Fibroblast of skin of right quadriceps (primary cell): ENCODE measurements around the gene DAPK1.
"Not testable (repeated sequence)": the region's sequence is repeated elsewhere in the genome, so short reads cannot be mapped to it uniquely, and the experiment has no call there.

ENCODE experiments used
- DNase-seq: peaks from one replicate; pipeline ENCODE4 v3.0.0-alpha.2; 2013

DAPK1 gene

DNA sequence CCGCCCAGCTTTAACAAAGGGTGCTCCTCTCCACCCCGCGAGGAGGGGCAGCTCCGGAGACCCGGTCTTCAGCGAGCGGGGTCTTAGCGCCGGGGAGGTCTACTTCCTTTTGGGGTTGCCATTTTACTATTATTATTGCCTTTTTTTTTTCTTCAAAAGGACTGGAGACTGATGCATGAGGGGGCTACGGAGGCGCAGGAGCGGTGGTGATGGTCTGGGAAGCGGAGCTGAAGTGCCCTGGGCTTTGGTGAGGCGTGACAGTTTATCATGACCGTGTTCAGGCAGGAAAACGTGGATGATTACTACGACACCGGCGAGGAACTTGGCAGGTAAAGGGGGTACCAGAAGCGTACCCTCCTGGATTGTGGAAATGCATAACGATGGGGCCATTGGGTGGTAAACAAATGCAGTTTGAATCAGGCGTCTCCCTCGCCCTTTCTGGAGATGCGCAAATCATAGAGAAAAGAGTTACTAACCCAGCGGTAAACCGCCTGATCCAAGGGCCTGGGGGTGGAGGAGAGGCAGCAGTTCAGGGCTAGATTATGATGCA is 1.2 kb downstream of the DAPK1 start:
- no peak for DNase-seq

DNA sequence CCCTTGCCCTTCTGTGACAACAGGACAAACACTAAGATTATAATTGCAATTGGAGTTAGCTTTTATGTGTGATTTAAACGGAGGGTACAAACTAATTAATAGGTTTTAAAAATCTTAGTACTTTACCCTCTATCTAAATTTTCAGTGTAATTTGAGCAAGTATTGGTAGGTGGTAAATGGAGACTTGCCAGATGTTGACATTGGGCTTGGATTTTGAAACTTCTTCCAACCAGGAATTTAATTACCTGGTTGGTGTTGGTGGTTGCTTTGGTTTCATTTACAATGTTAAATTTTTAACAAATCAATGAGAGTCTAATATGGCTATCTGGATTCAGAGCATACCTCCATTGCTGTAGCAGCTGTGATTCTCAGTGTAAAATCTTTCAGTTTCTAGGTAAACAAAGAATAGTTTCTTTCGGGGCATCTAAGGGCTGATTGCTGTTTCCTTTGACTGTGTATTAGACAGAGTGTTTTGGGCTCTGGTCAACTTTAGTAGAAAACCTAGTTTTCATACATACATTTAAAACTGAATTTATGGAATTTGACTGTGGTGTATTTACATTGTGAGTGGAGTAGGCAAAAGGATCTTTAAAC is 1.9 kb downstream of the DAPK1 start:
- no peak for DNase-seq

DNA sequence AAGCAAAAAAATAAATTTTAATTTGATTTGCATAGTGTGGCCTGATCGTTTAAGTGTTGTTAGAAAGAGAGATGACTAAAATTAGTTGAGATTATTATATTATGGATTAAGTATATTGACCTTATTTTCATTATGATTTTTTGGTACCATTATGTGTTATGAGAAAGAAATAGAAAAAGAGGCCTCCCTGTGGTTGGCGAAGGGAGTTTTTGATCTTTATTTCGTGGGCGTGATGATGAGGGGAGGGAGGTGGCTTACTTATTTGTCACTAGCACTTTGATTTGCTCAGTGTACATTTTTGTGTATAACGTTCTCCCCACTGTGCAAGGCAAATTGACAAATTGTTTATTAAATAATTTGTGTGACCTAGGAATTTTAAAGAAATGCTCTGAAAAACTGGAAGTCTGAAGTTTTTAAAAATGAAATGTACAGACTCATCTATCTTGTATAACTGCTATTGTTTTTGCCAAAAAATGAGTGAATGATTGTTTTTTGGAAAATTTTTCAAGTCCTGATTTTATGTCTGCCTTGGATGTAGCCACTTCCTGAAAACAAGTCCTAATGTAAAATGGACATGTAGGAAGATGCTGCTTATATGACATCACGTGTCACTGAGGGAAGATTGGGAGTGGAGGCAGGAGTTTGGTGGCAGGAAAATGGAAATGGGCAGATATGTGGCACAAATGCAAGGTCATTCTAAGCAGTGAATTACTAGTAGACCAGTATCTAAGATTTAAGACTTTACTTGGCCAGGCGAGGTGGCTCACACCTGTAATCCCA is 3.0 kb downstream of the DAPK1 start:
- DNase-seq: no peak

DNA sequence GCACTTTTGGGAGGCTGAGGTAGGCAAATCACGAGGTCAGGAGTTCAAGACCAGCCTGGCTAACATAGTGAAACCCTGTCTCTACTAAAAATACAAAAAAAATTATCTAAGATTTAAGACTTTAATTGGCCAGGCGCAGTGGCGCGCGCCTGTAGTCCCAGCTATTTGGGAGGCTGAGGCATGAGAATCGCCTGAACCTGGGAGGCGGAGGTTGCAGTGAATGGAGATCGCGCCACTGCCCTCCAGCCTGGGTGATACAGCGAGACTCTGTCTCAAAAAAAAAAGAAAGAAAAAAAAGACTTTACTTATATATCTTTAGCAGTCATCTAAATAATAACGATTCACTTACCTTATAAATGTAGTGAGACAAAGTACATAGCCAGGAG is 3.6 kb downstream of the DAPK1 start:
- DNase-seq: not testable (repeated sequence)

DNA sequence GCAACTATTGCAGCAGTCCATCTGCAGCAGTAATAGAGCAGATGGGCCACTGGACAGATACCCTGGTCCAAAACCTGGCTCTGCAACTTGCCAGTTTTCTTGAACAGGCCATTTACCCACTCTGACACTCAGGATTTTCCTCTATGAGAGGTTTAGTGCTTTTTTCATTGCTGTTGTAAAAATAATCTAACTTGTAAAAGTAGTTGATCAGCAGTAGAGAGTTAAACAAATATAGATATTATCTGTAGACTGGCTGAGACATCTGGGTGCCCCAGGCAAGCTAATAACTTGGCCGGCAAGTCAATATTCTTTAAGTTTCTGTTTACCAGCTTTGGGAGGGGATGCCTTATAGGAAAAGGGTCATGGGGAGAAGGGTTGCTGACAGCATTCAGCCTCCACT is 4.1 kb downstream of the DAPK1 start:
- DNase-seq: no peak

DNA sequence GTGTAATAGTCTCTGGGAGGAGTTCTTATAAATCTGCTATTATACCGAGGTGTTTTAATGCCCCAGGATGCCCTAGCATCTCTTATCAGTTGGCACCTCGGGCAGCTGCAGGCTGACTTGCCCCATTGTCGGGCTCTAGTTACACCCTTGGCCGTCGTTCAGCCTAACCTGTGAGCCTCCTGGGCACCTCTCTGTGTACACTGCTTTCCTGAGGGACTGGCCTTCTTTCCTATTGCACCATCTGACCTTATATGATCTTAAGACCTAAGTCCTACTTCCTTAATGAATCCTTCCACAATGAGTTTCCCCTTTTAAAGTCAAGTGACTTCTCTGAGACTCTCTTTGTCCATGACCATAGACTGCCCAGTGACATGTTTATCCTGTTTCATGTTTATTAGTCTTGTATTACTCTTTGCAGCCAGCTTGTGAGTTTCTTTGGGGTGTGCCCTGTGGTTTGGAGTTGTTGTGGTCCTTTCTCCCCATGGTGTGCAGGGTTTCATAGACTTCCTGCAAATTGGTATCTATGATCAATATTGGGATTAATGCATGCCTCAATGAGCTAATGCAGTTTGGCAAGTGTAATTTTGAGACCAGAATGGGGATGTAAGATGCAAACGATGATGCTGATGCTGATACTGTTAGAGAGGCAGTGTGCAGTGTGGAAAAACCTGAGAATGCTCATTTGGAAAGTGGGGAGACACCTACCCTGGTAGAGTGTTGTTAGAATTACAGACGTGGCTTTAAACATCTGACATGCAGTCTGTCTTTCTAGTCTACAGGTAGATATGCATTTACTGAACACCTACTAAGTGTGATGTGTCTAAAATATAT is 4.9 kb downstream of the DAPK1 start:
- DNase-seq: no peak

DNA sequence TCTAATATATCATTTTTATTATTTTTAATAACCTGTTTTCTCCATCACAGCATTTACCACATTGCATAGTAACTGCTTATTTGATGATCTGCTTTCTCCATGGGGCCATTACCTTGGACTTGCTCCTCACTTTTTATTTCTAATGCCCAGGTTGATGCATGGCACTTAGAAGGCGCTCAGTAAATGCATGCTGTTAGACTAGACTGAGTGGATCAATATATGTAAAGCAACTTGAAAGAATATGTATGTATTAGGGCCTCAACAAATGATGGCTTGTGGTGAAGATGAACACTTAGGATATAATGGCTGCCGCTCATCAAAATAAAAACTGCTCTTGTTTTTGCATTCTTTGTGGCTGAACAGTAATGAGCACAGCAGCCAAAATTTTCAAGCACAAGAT is 5.8 kb downstream of the DAPK1 start:
- DNase-seq: no peak

DNA sequence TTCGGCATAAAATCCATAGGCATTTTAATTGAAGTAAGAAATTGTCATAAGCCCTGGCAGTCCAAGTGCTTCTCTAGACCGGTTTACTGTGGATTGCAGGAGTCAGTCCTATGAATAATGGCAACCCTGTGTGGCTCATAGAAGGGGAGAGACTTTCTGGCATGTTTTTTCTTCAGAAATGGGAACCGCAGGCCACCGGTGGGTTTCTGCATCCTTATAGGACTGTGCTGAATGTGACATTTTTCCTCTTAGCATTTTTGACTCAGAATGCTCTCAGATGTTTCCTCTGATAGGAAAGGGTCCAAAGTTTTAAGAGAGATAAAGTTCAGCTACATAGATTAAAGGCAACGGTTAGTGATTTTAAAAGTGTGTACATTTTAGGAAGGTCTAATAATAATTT is 6.3 kb downstream of the DAPK1 start:
- no peak for DNase-seq

DNA sequence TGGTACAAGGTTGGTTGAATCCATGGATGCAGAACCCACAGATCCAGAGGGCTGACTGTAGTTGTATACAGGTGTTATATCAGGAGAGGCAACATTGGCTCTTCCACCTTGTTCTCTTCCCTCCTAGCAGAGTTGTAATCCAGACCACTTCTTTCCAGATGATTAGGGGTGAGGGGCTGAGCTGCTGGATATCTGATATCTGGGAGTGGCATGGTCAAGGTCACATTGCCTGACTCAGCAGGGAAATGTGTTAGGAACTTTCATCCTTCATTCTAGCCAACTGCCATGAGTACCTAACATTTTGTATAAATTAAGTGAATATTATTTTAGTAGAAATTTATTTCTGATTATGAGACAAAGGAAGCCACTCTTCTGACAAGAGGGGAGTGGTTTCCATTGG is 7.3 kb downstream of the DAPK1 start:
- no peak for DNase-seq

DNA sequence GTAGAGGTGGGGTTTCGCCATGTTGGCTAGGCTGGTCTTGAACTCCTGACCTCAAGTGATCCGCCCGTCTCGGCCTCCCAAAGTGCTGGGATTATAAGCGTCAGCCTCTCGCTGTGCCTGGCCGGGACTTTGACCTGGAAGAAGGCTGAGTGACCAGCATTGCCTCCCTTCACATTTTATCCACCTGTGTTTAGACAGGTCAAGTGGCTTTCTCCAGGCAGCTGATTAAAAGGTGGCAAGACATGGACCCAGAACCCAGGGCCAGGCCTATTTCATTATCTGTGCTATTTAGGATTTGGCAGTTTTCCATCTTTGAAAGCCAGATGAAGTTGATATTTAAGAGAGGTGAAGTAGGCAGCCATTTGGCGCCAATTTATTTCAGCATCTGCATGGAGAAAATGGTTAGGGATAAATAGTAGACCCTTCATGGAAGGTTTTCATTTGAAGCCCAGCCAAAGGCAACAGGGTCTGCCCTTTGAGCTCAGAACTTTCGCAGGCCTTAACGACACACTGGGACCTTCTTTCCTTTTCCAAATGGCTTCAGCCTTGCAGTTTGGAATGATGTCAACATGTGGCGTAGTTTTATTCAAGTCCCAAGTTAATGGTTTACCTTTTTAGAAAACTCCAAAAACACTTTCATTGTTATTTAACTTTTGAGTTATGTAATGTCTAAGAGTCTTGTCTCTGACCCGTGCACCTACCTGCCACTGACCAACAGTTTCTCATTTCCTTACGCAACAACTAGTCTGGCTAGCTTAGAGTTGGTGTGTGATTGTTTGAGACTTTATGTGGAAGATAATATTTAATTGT is 8.4 kb downstream of the DAPK1 start:
- DNase-seq: no peak

DNA sequence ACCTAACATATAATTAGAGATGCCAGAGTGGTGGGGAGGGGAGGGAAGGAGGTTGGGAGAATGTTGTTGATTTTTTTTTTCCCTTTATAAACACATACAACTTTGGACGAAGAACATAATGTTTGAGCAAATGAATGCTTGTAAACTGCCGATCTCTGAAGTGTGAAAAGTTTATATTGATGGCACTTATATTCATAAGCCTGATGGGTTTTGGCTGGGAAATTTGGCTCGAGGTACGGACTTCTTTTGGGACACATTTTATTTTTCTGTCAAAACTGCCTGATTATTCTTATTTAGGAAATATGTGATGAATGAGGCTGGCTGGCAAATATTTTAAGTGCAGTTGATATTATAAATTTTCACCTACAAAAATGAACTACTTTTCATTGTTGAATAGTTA is 9.9 kb downstream of the DAPK1 start:
- no peak for DNase-seq

DNA sequence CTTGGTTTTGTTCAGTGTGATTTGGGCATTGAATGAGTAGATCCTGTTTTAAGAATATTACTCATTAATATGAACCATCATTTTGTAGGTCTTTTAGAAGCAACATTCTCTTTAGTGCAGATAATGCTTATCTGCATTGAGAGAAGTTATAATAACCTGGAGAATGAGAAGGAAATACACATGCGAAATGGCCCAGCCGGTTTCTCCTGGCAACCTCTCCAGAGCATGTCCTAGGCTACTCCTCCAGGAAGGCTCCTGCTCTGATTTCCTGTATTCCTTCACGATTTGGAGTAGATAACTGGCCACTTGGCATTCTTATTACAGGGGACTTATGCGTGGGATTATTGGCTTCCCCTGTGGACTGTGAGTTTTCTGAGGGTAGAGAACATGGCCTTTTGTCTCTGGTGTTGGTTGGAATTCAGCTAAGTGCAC is 12.6 kb downstream of the DAPK1 start:
- DNase-seq: no peak

DNA sequence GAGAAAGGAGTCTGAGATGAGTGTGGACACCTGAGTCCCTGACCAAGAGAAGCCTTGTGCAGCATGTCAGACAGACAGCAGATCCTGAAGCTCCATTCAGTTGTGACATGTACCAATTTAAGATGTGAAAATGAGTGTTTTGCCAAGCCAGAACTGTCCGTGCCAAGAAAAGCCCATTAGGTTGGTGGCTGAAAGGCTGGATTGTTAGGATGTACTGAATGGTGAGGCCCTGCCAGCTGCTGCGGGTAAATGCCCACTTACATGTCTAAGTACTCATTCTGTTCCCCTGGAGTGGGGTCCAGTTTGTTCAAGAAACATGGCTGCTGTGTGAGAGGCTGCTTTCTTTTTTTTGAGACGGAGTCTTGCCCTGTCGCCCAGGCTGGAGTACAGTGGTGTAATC is 14.6 kb downstream of the DAPK1 start:
- DNase-seq: no peak

DNA sequence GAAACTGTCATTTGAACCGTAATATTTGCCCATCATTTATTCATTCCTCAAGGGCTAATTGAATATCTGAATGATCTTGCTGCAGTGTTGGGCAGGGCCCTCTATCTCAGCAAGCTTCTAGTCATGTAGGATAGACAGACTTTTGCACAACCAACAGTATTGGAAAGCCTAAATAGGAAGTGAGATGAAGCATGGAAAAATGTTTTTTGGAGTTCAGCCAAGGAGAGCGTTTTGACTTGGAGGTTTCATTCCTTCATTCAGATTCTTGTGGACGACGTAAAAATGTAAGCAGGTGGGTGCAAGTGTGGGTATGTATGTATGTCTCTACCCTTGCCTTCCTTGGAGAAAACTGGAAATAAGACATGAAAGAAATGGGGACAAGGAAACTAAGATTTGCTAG is 15.5 kb downstream of the DAPK1 start:
- no peak for DNase-seq

DNA sequence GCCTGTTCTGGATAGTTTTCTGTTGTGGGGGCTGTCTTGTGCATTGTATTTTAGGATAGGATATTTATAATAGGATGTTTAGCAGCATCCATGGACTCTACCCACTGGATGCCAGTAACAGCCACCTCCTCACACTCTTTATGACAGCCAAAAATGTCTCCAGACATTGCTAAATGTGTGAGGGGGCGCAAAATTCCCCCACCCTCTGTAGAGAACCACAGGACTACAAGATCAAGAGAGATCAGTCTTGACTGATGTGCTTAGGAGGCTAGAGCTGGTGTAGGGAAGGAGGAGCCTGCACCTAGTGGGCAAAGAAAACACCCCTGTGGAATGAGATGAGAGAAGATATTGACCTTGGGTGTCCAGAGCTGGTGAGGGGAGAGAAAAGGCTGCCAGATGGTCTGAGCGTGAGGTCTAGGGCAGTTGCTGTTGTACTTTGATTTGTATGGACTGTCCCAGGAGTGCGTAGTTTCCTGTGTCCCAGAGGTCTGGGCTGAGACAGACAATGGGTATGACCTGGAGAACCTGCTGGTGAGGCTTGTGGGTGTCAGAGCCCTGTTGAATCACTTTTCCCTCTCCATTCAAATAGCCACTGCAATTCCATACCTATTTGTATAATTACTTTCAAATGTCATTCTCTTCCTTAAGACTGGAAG is 16.3 kb downstream of the DAPK1 start:
- no peak for DNase-seq

DNA sequence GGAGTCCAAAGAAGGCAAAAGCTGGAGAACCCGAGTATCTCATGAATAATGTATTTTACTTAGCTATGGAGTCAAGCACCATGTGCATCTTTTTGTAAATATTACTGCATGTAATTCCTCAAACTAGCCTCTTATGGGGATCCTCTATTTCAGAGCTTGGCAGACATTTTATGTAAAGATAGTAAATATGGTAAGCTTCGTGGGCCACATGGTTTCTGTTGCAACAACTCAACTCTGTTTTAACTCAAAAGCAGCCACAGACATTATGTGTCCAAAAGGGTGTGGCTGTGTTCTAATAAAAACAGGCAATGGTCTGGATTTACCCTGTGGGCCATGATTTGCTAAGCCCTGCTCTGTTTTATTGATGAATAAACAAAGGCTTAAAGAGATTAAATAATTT is 17.3 kb downstream of the DAPK1 start:
- no peak for DNase-seq

DNA sequence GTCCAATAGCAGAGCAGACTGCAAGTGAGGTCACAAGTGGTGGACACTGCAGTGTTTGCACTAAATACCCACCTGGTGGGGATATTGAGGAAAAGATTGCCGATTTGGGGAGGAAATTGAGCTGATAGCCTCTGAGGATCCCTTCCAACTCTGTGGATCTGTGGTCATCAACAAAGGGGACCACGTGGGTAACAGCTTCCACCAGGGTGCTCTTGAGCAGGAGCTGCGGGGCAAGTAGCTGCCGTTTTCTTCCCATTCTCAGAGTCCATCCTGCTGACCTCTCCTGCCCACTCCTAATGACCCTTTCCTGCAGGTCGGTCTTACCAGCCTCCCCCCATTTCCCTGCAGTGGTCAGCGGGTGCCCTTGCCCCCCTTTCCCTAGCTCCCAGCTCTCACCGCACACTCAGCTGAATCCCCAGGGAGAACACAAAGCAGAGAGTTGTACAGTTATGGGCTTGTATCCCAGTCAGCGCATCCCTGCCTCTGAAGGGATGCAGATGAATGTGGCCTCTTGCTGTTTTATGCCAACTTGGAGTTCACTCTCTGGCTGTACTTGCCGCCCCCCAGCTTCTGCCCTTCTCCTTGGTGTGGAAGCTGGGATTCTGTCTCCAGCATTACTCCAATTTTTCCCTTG is 18.0 kb downstream of the DAPK1 start:
- no peak for DNase-seq

DNA sequence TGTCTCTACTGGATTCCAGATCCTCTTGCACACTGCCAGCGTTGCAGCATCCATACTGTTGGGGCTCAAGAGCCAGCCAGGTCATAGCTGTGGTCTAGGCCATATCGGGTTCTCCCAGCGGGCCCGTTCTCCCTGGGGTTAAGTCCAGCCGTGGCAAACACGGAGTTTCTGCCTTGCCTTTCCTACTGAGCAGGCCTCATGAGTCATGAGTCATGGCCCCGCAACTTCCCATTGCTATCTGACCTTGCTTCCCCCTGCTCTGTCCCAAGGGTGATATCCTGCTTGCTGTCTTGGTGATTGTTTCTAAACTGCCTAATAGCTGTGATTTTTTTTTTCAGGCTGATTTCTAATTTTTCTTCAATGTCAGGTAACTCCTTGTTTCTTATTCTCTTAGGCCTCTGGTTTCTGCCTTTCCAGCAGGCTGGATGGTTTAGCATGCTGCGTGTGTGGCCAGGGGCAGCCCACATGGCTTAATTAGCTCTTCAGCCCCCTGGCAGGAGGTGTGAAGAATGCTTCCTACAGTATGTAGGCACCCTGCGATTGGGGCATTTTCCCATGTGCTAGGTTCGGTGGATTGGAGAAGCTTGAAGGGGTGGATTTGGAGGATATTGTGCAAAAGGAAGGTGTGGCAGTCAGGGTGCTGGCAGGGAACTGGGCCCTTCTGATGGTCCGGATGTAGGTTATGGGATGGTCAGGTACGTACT is 18.7 kb downstream of the DAPK1 start:
- peak; percentile 19 for DNase-seq

DNA sequence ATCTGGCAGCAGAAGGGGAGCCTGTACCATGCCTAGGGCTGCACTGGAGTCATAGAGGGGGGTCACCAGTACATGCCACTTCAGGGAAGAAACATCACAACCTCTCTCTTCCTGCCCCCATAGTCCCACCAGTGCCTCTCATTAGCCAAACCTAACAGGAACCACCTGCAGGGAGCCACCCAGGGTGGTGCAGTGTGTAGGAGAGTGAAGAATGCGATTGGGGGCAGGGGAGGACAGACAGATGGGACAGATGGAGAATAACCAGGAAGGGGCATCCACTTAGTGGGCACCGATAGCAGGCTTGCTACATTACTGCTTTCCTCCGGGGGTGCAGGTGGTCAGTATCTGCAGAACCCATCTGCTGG is 19.2 kb downstream of the DAPK1 start:
- DNase-seq: no peak

DNA sequence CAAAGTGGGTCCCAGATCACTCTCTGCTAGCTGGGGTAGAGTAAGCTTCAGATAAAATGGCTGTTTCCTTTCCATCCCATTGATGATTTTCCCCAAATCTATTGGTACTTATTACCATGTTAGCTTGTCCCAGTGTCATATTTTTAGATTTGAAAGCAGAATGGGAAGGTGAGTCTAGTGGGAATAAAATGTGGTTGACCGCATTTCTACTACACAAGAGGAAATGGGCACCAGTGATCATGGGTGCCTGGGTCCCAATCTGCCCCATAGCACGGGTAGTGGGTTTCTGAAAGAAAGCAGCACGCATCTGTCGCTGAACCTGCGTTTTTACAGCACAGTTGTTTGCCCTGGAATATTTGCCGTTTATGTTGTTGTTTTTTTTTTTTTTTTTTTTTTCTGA is 20.1 kb downstream of the DAPK1 start:
- DNase-seq: no peak

DNA sequence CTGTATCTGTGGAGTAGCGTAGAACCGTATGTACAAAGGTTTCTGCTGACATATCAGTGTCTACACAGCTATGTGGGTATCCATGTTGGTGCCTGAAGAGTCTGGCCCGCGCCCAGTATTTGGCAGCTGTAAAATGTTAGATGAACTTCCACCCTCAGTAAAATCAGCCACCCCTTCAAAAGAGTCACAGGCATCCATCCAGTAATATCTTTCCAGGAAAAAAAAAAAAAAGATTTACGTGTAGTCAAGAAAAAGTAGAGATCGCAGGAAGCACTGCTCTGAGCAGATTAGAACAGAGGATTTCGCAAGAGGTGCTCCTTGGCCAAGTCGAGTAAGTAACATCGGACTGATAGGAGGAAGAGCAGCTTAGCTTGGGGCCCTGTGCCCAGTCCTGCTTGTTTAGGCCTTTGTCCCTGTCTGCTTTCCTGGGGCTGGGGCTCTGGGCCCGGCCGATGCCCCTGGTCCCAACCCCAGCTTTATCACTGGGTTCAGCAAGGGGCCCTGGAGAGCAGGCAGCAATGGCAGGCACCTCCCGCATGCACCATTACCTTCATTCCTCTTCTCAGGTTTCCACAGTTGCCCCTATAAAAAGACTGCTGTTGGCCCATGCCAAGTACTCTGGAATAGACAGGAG is 21.2 kb downstream of the DAPK1 start:
- DNase-seq: no peak
